OCI-LY1 (cell line): Measurements from ENCODE around the gene FBXO10.

Experiments used
- CTCF ChIP-seq: fragments of 200-600 bp; sonication (generic), shearing (Covaris generic); IDR thresholded peaks from 2 replicates; pipeline ENCODE4 v1.5.1; 2017; ENCODE audit warnings: mild to moderate bottlenecking, antibody characterized with exemption, low read length, moderate library complexity, mixed read lengths
- EZH2 ChIP-seq: fragments of 200-600 bp; sonication (generic), shearing (Covaris generic); IDR thresholded peaks from 2 replicates; pipeline ENCODE4 v1.8.0; 2017; ENCODE audit warnings: borderline replicate concordance, mixed run types, mild to moderate bottlenecking, antibody characterized with exemption, low read length, moderate library complexity, mixed read lengths

GRCh38 chr9:37622462-37622861 is 46.3 kb upstream of the FBXO10 start:
- TF ChIP-seq EZH2 (no peak), CTCF (no peak)
